ENCODE results near the gene CHIT1.

DNA sequence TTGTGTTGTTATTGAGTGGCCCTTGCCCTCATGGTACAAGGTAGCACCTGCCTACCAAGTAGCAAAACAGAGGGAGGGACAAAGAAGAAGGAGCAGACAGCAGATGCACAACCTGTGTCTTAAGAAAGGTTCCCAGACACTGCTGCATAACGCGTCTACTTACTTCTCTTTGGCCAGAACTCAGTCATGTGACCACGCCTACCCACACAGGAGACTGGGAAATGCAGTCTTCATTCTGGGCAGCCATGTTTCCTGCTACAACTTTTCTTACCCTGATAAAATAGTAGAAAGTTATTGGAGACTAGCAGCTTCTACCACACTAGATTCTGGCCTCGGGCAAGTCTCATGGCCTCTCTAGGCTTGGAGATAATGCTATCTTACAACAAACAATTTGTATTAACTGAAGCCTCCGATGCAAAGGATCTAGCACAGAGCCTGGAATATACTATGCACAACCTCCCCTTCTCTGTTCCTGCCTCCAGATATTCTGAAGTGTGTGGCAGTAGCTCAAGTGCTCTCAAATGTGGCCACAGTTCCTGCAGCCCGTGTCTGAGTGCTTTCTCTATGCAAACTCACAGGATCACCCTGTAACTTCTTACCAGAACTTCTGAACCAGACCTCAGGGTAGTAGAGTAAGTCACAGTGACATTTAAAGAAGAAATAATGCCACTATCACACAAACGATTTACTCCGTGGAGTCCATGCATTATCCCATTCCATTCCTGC is 41.7 kb upstream of the CHIT1 start:
- TF ChIP-seq, protein P1, sequence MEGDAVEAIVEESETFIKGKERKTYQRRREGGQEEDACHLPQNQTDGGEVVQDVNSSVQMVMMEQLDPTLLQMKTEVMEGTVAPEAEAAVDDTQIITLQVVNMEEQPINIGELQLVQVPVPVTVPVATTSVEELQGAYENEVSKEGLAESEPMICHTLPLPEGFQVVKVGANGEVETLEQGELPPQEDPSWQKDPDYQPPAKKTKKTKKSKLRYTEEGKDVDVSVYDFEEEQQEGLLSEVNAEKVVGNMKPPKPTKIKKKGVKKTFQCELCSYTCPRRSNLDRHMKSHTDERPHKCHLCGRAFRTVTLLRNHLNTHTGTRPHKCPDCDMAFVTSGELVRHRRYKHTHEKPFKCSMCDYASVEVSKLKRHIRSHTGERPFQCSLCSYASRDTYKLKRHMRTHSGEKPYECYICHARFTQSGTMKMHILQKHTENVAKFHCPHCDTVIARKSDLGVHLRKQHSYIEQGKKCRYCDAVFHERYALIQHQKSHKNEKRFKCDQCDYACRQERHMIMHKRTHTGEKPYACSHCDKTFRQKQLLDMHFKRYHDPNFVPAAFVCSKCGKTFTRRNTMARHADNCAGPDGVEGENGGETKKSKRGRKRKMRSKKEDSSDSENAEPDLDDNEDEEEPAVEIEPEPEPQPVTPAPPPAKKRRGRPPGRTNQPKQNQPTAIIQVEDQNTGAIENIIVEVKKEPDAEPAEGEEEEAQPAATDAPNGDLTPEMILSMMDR (IDR thresholded peaks at IDR 0.05): no peak
- TF ChIP-seq POLR2AphosphoS5 (IDR thresholded peaks at IDR 0.05) (no peak), POLR2A (IDR thresholded peaks at IDR 0.05) (no peak), EP300 (IDR thresholded peaks at IDR 0.05) (no peak)
